Hepatocyte (in vitro differentiated cells): ENCODE measurements around the gene DRAP1. TPM values are rescaled to one million over a fixed set of nuclear protein-coding genes. Genes with fewer than 3 reads are reported as not detected.
A peak's percentile ranks its signal among the peaks of the same experiment; 100 is the strongest.

Experiments
- DNase-seq: peaks from one replicate; pipeline ENCODE4 v3.0.0-alpha.2; 2016; ENCODE audit warnings: low spot score
- H2AFZ ChIP-seq: fragments of 200-600 bp; sonication (generic); 2 replicates; pipeline ENCODE4 v1.6.0; 2016; ENCODE audit warnings: antibody characterized with exemption, mild to moderate bottlenecking
- H3K27ac ChIP-seq: fragments of 200-600 bp; sonication (generic); 2 replicates; pipeline ENCODE4 v1.5.1; 2016; ENCODE audit warnings: mild to moderate bottlenecking
- H3K27me3 ChIP-seq: fragments of 200-600 bp; sonication (generic); 2 replicates; pipeline ENCODE4 v1.6.1; 2016
- H3K36me3 ChIP-seq: fragments of 200-600 bp; sonication (generic); replicated peaks from 2 replicates; pipeline ENCODE4 v1.5.1; 2016; ENCODE audit warnings: low read depth; ENCODE audit not compliant: insufficient read depth
- H3K4me1 ChIP-seq: fragments of 200-600 bp; sonication (generic); 2 replicates; pipeline ENCODE4 v1.5.1; 2016; ENCODE audit warnings: mild to moderate bottlenecking, moderate library complexity; ENCODE audit not compliant: insufficient read depth
- H3K4me2 ChIP-seq: fragments of 200-600 bp; sonication (generic); 2 replicates; pipeline ENCODE4 v1.6.0; 2016
- H3K4me3 ChIP-seq: fragments of 200-600 bp; sonication (generic); 2 replicates; pipeline ENCODE4 v1.5.1; 2016; ENCODE audit warnings: mild to moderate bottlenecking
- H3K79me2 ChIP-seq: fragments of 200-600 bp; sonication (generic); 2 replicates; pipeline ENCODE4 v1.6.0; 2017; ENCODE audit warnings: mild to moderate bottlenecking
- H3K9me2 ChIP-seq: fragments of 200-600 bp; sonication (generic); replicated peaks from 2 replicates; pipeline ENCODE4 v1.6.0; 2017; ENCODE audit warnings: mild to moderate bottlenecking; ENCODE audit not compliant: insufficient read depth
- H3K9me3 ChIP-seq: fragments of 200-600 bp; sonication (generic); 2 replicates; pipeline ENCODE4 v1.5.1; 2016; ENCODE audit warnings: low read depth, mild to moderate bottlenecking
- H4K20me1 ChIP-seq: fragments of 200-600 bp; sonication (generic); 2 replicates; pipeline ENCODE4 v1.6.0; 2016; ENCODE audit warnings: mild to moderate bottlenecking; ENCODE audit not compliant: insufficient read depth, poor library complexity, severe bottlenecking
- EZH2 ChIP-seq: fragments of 200-600 bp; sonication (generic); IDR thresholded peaks from 2 replicates; pipeline ENCODE4 v1.6.1; 2016; ENCODE audit warnings: antibody characterized with exemption, mild to moderate bottlenecking, borderline replicate concordance
- EZH2phosphoT487 ChIP-seq: fragments of 200-600 bp; sonication (generic); IDR thresholded peaks from one replicate; pipeline ENCODE4 v1.6.1; 2018; ENCODE audit warnings: antibody characterized with exemption, mild to moderate bottlenecking, low read depth, moderate library complexity; ENCODE audit not compliant: unreplicated experiment, severe bottlenecking
- WGBS: methylation state at CpG from one replicate; pipeline ENCODE4 v1.1.6; 2016; ENCODE audit warnings: low lambda C conversion rate; ENCODE audit errors: missing lambda C conversion rate; 5-methylcytosine and 5-hydroxymethylcytosine counted together
- polyA plus RNA-seq: library from polyadenylated mRNA; unstranded; fragments of >200 nt; fragmentation: Nextera tagmentation; extraction: Ambion mirVana; gene quantifications from 2 replicates; pipeline ENCODE4 v1.2.1, GENCODE V29; 2016
- total RNA-seq: library from RNA; depleted of rRNA; stranded (reverse); fragments of >200 nt; gene quantifications from 2 replicates; pipeline ENCODE4 v1.2.3, GENCODE V29; 2014
- TF ChIP-seq, protein P1 (sequence below): fragments of 200-600 bp; sonication (generic); IDR thresholded peaks from 2 replicates; pipeline ENCODE4 v1.5.1; 2016; ENCODE audit warnings: antibody characterized with exemption, mild to moderate bottlenecking; ENCODE audit not compliant: poor library complexity

The DRAP1 gene
- total and polyA plus RNA-seq, 2 experiments from 2014 or later = 59.1 to 158 TPM

DNA sequence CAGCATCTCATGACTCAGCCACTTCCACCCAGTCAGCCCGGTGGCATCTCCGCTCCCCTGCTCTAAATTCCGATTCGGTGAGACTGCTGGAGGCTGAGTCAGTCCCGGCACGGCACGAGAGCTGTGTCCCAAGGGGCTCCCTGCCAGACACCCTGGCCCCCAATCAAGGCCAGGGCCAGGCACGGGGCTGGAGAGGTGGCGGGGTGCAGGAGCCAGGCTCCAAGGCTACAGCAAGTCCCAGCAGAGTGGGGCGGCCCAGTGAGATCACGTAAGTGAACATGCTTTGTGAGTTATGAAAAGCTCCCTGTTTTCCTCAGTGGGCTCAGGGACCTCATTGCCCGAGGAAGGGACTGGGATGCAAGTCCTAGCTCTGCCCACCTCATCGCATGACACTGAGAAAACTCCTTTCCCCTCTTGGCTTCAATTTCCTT, 3.4 kb upstream of the DRAP1 start:
- Histone ChIP-seq H3K4me2 (peak overlapping the region; percentile 93), H4K20me1 (no peaks in the 10 kb centered on the region), H2AFZ (no peak overlapping the region), H3K27ac (peak overlapping the region; percentile 91), H3K79me2 (peaks cover 32% of the 10 kb centered on the region), H3K4me3 (no peak overlapping the region), H3K9me2 (no peaks in the 10 kb centered on the region), H3K27me3 (no peaks in the 10 kb centered on the region), H3K4me1 (peaks cover 41% of the 10 kb centered on the region), H3K36me3 (no peaks in the 10 kb centered on the region), H3K9me3 (no peaks in the 10 kb centered on the region)
- no peak for TF ChIP-seq EZH2
- TF ChIP-seq EZH2phosphoT487 = no peak
- TF ChIP-seq, protein P1, sequence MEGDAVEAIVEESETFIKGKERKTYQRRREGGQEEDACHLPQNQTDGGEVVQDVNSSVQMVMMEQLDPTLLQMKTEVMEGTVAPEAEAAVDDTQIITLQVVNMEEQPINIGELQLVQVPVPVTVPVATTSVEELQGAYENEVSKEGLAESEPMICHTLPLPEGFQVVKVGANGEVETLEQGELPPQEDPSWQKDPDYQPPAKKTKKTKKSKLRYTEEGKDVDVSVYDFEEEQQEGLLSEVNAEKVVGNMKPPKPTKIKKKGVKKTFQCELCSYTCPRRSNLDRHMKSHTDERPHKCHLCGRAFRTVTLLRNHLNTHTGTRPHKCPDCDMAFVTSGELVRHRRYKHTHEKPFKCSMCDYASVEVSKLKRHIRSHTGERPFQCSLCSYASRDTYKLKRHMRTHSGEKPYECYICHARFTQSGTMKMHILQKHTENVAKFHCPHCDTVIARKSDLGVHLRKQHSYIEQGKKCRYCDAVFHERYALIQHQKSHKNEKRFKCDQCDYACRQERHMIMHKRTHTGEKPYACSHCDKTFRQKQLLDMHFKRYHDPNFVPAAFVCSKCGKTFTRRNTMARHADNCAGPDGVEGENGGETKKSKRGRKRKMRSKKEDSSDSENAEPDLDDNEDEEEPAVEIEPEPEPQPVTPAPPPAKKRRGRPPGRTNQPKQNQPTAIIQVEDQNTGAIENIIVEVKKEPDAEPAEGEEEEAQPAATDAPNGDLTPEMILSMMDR = no peak
- DNase-seq = peak; percentile 89
- 49% methylated on average over 13 of the region's 13 CpGs for WGBS

DNA sequence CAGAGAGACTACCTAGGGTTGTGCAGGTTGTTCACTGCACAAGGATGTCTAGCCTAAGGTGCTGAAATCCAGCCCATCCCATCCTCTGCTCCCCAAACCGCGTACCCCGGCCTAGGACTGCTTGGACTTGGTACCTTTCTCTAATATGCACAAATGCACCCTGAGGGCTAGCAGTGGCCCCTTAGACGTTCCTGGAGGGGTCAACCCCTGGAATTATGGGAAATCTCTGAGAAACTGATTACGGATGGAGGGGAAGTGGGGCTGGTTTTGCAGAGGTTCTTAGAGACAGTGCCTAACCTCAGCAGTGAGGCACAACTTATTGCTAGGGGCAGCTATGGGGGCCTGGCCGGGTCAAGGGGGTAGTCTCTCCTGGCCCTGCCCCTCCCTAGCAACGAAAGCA, 2.8 kb upstream of the DRAP1 start:
- no peak for DNase-seq
- Histone ChIP-seq H3K79me2 (peaks cover 32% of the 10 kb centered on the region), H4K20me1 (no peaks in the 10 kb centered on the region), H3K36me3 (no peaks in the 10 kb centered on the region), H2AFZ (no peak overlapping the region), H3K9me3 (no peaks in the 10 kb centered on the region), H3K27ac (peak overlapping the region; percentile 91), H3K4me1 (peaks cover 43% of the 10 kb centered on the region), H3K9me2 (no peaks in the 10 kb centered on the region), H3K27me3 (no peaks in the 10 kb centered on the region), H3K4me2 (peak overlapping the region; percentile 93), H3K4me3 (no peak overlapping the region)
- WGBS = 87% methylated on average over 7 of the region's 7 CpGs
- TF ChIP-seq EZH2 (no peak), EZH2phosphoT487 (no peak)
- TF ChIP-seq, protein P1 = no peak

DNA sequence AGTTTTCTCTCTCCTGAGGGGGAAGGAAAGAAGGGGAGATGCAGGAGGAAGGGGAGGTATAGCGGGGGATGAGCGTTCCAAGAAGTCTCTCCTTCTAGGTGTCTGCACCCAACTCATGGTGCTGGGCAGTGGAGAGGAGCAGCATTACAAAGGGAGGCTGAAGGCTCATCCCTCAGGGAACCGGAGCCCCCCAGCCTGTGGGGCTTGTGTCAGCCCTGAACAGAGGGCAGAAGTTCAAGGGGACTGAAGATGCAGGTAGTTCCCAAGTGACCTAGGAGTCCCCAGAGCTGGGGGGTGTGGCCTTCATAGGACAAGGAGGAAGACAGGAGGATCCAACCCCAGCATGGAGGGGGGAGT, 2.2 kb upstream of the DRAP1 start:
- WGBS = 100% methylated on average over 3 of the region's 3 CpGs
- Histone ChIP-seq H3K36me3 (no peaks in the 10 kb centered on the region), H3K27me3 (no peaks in the 10 kb centered on the region), H3K9me3 (no peaks in the 10 kb centered on the region), H3K4me1 (peaks cover 43% of the 10 kb centered on the region), H3K4me3 (no peak overlapping the region), H3K9me2 (no peaks in the 10 kb centered on the region), H2AFZ (no peak overlapping the region), H3K79me2 (peaks cover 32% of the 10 kb centered on the region), H3K27ac (peak overlapping the region; percentile 91), H3K4me2 (peak overlapping the region; percentile 93), H4K20me1 (no peaks in the 10 kb centered on the region)
- DNase-seq = no peak
- TF ChIP-seq, protein P1 = no peak
- TF ChIP-seq EZH2 = no peak
- TF ChIP-seq EZH2phosphoT487 = no peak
